Measurements from ENCODE around the gene NAA25.
"Not testable (repeated sequence)": the region's sequence is repeated elsewhere in the genome, so short reads cannot be mapped to it uniquely, and the experiment has no call there.

Gene NAA25

DNA sequence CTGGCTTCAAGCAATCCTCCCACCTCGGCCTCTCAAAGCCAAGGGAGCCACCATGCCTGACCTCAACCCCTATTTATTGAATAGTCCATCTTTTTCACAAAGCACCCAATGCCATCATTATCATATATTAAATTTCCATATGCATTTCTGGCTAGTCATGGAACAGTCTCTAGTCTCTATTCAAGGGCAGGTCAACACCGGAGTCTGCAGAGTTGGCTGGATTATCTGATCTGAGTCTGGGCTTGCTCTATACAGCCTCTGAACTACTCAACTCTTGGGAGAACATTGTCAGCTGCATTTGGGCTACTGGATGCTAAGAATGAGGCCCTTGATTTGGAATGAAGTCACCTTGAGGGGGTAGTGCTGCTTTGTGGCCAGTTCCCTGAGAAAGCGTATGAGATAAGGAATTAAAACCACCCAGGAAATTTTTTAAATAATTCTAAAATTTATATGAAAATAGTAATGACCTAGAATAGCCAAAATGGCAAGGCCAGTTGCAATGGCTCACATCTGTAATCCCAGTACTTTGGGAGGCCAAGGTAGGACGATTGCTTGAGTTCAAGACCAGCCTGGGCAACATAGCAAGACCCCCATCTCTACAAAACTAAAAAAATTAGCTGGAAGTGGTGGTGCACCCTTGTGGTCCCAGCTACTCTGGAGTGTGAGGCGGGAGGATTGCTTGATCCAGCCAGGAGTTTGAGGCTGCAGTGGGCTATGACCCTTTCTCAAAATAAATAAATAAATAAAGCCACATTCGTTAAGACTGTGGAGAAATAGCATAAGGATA is 6.9 kb upstream of the NAA25 start:
- DNase-seq, result no peak

DNA sequence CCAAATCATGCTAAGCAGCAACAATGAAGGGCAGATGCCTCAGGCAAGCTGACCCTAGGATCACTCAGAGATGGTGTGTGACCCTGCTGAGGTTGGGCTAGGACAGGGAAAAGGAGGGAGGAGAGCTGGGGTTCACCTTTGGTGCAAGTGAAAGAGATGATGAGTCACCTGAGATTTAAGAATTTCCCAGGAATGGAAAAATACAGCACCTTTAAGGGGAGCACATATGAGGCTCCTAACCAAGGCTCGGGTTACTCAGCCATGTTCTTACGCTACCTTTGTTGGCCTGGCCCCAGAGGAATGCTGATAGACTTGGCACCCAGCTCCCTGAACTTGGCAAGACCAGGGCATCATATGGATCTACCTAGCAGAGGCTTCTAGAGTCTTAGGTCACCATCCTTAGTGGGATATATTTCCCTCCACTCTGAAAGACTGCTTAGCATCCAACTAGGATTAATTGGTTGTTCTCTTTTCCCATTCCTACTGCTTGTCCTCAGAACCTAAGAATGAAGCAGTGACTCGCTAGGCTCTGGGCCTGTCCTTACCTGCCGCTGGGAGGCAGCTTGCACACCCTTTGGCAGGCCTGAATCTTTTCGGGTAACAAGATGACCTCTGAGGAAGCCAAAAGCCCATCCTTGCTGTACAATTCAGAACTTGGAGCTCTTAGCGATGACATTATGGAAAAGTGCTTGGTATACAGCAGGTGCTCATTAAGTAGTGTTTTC is 4.0 kb upstream of the NAA25 start:
- no peak for DNase-seq

- no peak for DNase-seq
Observed at GRCh38 chr12:112111931-112112330, 3.3 kb upstream of the NAA25 start.

DNA sequence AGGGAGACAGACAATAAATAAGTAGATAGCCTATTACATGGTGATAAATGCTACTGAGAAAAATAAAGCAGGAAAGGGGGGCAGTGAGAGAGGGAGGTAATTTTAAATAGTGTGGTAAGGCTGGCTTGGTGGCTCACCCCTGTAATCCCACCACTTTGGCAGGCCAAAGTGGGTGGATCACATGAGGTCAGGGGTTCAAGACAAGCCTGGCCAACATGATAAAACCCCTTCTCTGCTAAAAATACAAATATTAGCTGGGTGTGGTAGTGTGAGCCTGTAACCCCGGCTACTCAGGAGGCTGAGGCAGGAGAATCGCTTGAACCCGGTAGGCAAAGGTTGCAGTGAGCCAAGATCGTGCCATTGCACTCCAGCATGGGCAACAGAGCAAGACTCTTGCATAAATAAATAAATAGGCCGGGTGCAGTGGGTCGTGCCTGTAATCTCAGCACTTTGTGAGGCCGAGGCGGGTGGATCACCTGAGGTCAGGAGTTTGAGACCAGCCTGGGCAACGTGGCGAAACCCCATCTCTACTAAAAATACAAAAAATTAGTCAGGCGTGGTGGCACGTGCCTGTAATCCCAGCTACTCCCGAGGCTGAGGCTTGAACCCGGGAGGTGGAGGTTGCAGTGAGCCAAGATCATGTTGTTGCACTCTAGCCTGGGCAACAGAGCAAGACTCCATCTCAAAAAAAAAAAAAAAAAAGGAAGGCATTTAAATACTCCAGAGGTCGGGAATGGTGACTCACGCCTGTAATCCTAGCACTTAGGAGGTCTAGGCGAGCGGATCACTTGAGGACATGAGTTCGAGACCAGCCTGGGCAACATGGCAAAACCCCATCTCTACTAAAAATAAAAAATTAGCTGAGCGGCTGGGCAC is 2.4 kb upstream of the NAA25 start:
- not testable (repeated sequence) for DNase-seq

GRCh38 chr12:112107306-112108201 is 1.0 kb downstream of the NAA25 start:
- no peak for DNase-seq

DNA sequence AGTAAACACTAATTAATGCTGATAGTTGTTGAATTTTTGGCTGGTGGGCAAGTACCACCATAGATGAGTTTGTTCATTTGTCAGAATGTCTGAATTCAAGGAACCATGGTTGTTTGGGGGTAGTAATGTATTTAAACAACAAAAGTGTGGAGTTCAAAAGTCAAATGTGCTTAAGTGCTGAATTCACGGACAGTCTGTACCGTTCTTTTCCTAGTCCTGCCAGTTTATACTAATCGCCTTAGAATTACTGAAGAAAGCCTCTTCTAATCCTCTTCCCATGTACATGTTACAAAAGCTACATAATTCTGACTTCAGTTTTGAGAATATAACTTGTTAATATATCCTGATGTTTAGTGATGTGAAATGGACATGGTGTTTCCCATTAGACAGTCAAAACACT is 2.7 kb downstream of the NAA25 start:
- DNase-seq, result no peak

DNA sequence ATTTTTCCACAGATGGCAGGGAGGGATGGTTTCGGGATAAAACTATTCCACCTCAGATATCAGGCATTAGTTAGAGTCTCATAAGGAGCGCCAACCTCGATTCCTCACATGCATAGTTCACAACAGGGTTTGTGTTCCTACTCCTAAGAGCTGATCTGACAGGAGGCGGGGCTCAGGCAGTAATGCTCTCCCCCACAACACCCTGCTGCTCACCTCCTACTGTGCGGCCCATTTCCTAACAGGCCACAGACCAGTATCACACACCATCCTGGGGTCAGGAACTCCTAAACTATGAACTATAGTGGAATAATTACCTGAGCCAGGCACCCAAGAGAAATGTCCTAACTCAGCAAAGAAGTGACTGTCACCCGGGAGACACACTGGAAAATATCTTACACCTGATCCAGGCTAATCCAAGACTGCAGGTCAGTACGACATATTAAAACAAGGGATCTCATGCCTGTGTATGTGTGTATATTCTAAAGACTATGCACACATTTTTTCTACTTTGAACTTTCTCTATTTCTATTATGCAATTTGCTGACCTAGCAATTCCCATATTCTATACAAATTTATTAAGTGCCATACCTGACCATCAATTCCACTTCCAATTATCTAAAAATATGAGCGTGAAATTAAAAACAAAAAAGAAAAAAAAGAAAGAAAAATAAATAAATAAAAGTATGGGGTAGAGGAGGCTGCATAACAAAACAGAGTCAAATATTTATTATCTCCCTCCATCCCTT is 4.7 kb downstream of the NAA25 start:
- no peak for DNase-seq

GRCh38 chr12:112102746-112103145 is 5.8 kb downstream of the NAA25 start:
- not testable (repeated sequence) for DNase-seq

DNA sequence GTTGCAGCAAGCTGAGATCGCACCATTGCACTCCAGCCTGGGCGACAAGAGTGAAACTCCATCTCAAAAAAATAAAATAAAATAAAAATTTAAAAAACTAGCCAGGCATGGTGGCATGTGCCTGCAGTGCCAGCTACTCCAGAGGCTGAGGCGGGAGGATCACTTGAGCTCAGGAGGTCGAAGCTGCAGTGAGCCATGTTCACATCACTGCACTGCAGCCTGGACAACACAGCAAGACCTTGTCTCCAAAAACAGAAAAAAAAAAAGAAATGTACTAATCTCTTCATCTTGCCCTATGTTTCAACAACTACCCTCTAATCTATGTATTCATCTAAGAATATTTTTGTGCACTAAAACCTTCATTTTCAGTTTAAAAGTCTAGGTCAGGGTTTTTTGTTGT is 6.5 kb downstream of the NAA25 start:
- no peak for DNase-seq

- not testable (repeated sequence) for DNase-seq
Observed at GRCh38 chr12:112100500-112100899, 8.1 kb downstream of the NAA25 start.

GRCh38 chr12:112097641-112098040 is 10.9 kb downstream of the NAA25 start:
- no peak for DNase-seq

DNA sequence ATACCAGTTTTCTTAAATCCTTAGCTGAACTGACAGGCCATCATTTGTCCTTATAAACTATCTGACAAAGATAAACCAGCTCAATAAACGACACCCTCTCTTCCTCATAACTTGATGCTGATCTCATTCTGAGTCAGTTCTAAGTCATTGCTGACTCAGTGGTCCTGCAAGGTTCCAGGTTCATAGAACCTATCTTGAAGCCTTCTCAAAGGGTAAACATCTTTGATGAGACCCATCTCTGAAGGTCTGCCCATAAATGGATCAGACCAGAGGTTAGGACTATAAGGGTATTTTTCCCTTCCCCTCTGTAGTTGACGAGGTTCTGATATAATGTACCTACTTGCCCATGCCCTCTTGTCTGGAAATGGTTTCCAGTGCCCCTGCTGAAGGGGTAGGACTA is 11.9 kb downstream of the NAA25 start:
- no peak for DNase-seq

DNA sequence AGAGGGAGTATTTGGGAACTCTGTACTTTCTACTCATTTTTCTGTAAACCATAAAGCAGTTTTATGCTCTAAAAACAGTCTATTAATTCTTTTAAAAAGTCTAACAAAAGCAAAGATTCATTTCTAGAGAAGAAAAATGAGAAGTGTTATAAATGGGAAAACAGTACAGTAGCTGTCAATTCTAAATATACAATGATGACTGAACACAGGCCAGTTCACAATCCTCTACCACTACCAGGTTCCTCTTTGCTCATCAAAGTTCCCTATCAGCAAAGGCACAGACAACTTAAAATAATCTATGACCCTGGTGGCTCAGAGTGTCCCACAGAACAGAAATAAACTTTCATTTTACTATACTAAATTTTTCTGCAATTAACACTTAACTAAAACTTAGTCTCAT is 12.5 kb downstream of the NAA25 start:
- no peak for DNase-seq

- no peak for DNase-seq
Observed at GRCh38 chr12:112091563-112091962, 17.0 kb downstream of the NAA25 start.

GRCh38 chr12:112087851-112088250 is 20.7 kb downstream of the NAA25 start:
- no peak for DNase-seq

DNA sequence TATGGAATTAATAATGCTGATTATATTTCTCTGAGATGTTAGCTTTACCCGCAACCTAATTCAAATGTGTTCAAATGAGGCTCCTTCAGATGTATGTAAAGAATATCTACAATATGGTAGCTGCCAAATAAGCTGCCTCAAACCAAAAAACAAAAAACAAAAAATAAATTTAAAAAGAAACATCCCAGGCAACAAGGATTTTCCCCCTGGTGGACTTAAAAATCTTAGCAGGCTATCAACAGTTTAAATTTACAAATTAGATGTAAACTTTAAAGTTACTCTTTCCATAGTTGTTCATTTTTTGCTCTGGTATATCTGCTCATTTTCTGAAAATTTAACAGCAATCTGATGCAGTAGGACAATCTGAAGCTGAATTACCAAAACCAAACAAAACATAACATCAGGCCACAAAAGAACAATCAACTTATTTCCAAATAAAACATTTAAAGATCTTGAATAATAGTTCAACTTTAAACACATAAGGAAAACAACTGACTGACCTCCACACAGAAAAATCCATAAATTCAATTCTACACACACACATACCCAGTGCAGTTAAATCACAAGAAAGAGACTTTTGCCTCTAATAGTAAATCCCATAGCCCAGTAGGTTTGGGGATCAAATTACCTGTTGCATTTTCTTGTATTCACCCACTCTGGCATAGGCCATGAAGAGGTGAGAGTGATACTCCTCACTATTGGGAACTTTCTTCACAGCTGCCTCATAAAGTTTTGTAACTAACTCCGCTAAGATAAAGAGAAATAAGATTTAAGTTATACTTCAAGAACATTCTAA is 21.3 kb downstream of the NAA25 start:
- no peak for DNase-seq

- DNase-seq, result no peak
Observed at GRCh38 chr12:112066566-112066965, 42.0 kb downstream of the NAA25 start.

GRCh38 chr12:112063273-112063672 is 45.3 kb downstream of the NAA25 start:
- no peak for DNase-seq

DNA sequence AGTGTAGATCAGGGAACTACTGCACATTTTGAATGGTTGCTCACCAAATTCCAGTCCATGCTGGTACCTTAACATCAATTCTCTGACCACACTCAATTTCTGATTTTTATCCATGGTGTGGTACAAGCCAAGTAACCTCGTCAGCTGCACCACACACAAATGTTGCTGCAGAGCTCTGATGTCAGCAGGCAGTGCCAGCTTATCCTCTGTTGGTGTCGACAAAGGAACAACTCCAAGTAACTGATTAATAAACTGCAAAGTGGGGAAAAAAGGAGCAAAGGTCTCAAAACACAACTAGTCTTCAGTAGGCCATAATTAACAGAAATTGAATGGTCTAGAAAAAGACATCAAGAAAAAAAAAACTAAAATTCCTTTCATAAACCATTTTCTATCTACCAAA is 47.4 kb downstream of the NAA25 start:
- no peak for DNase-seq

GRCh38 chr12:112049351-112049750 is 59.2 kb downstream of the NAA25 start:
- DNase-seq, result no peak

DNA sequence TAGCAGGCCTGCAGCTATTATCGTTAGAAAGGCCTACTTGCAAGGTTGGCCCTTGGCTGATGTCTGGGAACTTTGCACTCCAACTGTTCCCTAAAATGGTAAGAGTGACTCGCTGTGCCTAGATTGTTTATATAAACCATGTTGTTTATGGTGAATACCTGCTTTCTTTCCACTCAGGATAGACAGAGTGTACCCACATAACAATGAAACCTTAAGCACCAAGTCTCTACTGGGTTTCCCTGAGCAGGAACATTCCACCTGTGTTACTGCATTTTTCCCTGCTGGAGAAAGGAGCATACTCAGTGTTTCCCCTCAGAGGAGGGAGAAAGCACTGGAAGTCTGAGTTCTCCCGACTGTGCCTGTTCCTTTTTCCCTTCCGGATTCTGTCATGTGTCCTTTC is 62.6 kb downstream of the NAA25 start:
- no peak for DNase-seq
